ENCODE results near the gene CATSPERD.
"Not testable (repeated sequence)": the region's sequence is repeated elsewhere in the genome, so short reads cannot be mapped to it uniquely, and the experiment has no call there.

The CATSPERD gene

GRCh38 chr19:5738423-5738822 lies 18.0 kb downstream of the CATSPERD start:
- H3K36me3 ChIP-seq (ENCODE audit: control insufficient read depth, insufficient read depth, low read length) = no peaks in the 10 kb centered on the region
- H3K4me3 ChIP-seq (ENCODE audit: low read length) = no peak overlapping the region
- H3K27ac ChIP-seq (ENCODE audit: low read depth, low read length) = no peak overlapping the region

GRCh38 chr19:5742051-5742450 lies 21.6 kb downstream of the CATSPERD start:
- Histone ChIP-seq H3K36me3 (ENCODE audit: control insufficient read depth, insufficient read depth, low read length) (no peaks in the 10 kb centered on the region), H3K27me3 (ENCODE audit: control insufficient read depth, insufficient read depth, low read length) (no peaks in the 10 kb centered on the region), H3K4me1 (ENCODE audit: control insufficient read depth, insufficient read depth, low read length) (no peaks in the 10 kb centered on the region), H3K4me3 (ENCODE audit: low read length) (no peak overlapping the region), H3K9ac (ENCODE audit: low read length) (no peak overlapping the region), H3K27ac (ENCODE audit: low read depth, low read length) (no peak overlapping the region)

More at GRCh38 chr19:5738423-5738822, 18.0 kb downstream of the CATSPERD start:
- H3K4me1 ChIP-seq (ENCODE audit: control insufficient read depth, insufficient read depth, low read length) = no peaks in the 10 kb centered on the region
- H3K9ac ChIP-seq (ENCODE audit: low read length) = no peak overlapping the region
- no peaks in the 10 kb centered on the region for H3K27me3 ChIP-seq (ENCODE audit: control insufficient read depth, insufficient read depth, low read length)

- Histone ChIP-seq H3K27ac (ENCODE audit: low read depth, low read length) (no peak overlapping the region), H3K4me1 (ENCODE audit: control insufficient read depth, insufficient read depth, low read length) (no peaks in the 10 kb centered on the region), H3K27me3 (ENCODE audit: control insufficient read depth, insufficient read depth, low read length) (no peaks in the 10 kb centered on the region), H3K36me3 (ENCODE audit: control insufficient read depth, insufficient read depth, low read length) (no peaks in the 10 kb centered on the region), H3K4me3 (ENCODE audit: low read length) (no peak overlapping the region), H3K9ac (ENCODE audit: low read length) (no peak overlapping the region)
Observed at GRCh38 chr19:5743630-5744029, 23.2 kb downstream of the CATSPERD start.

GRCh38 chr19:5744999-5745398 lies 24.6 kb downstream of the CATSPERD start:
- H3K27ac ChIP-seq (ENCODE audit: low read depth, low read length); H3K9ac ChIP-seq (ENCODE audit: low read length); H3K4me1 ChIP-seq (ENCODE audit: control insufficient read depth, insufficient read depth, low read length); H3K36me3 ChIP-seq (ENCODE audit: control insufficient read depth, insufficient read depth, low read length); H3K27me3 ChIP-seq (ENCODE audit: control insufficient read depth, insufficient read depth, low read length); H3K4me3 ChIP-seq (ENCODE audit: low read length): not testable (repeated sequence)

GRCh38 chr19:5748920-5749319 lies 28.5 kb downstream of the CATSPERD start:
- not testable (repeated sequence) for H3K27ac ChIP-seq (ENCODE audit: low read depth, low read length); H3K4me3 ChIP-seq (ENCODE audit: low read length); H3K9ac ChIP-seq (ENCODE audit: low read length); H3K27me3 ChIP-seq (ENCODE audit: control insufficient read depth, insufficient read depth, low read length); H3K4me1 ChIP-seq (ENCODE audit: control insufficient read depth, insufficient read depth, low read length); H3K36me3 ChIP-seq (ENCODE audit: control insufficient read depth, insufficient read depth, low read length)

GRCh38 chr19:5749505-5749904 lies 29.1 kb downstream of the CATSPERD start:
- Histone ChIP-seq H3K4me1 (ENCODE audit: control insufficient read depth, insufficient read depth, low read length) (no peaks in the 10 kb centered on the region), H3K9ac (ENCODE audit: low read length) (no peak overlapping the region), H3K4me3 (ENCODE audit: low read length) (no peak overlapping the region), H3K27me3 (ENCODE audit: control insufficient read depth, insufficient read depth, low read length) (no peaks in the 10 kb centered on the region), H3K27ac (ENCODE audit: low read depth, low read length) (no peak overlapping the region), H3K36me3 (ENCODE audit: control insufficient read depth, insufficient read depth, low read length) (no peaks in the 10 kb centered on the region)

GRCh38 chr19:5751709-5752108 lies 31.3 kb downstream of the CATSPERD start:
- Histone ChIP-seq H3K36me3 (ENCODE audit: control insufficient read depth, insufficient read depth, low read length) (no peaks in the 10 kb centered on the region), H3K4me1 (ENCODE audit: control insufficient read depth, insufficient read depth, low read length) (no peaks in the 10 kb centered on the region), H3K9ac (ENCODE audit: low read length) (no peak overlapping the region), H3K4me3 (ENCODE audit: low read length) (no peak overlapping the region), H3K27me3 (ENCODE audit: control insufficient read depth, insufficient read depth, low read length) (no peaks in the 10 kb centered on the region), H3K27ac (ENCODE audit: low read depth, low read length) (no peak overlapping the region)

GRCh38 chr19:5753743-5754142 lies 33.3 kb downstream of the CATSPERD start:
- H3K36me3 ChIP-seq (ENCODE audit: control insufficient read depth, insufficient read depth, low read length) = no peaks in the 10 kb centered on the region
- no peak overlapping the region for H3K4me3 ChIP-seq (ENCODE audit: low read length)
- no peak overlapping the region for H3K27ac ChIP-seq (ENCODE audit: low read depth, low read length)
- no peaks in the 10 kb centered on the region for H3K27me3 ChIP-seq (ENCODE audit: control insufficient read depth, insufficient read depth, low read length)
- H3K4me1 ChIP-seq (ENCODE audit: control insufficient read depth, insufficient read depth, low read length) = no peaks in the 10 kb centered on the region
- H3K9ac ChIP-seq (ENCODE audit: low read length) = no peak overlapping the region

- Histone ChIP-seq H3K4me3 (ENCODE audit: low read length) (no peak overlapping the region), H3K36me3 (ENCODE audit: control insufficient read depth, insufficient read depth, low read length) (no peaks in the 10 kb centered on the region), H3K27ac (ENCODE audit: low read depth, low read length) (no peak overlapping the region), H3K4me1 (ENCODE audit: control insufficient read depth, insufficient read depth, low read length) (no peaks in the 10 kb centered on the region), H3K27me3 (ENCODE audit: control insufficient read depth, insufficient read depth, low read length) (no peaks in the 10 kb centered on the region), H3K9ac (ENCODE audit: low read length) (no peak overlapping the region)
Observed at GRCh38 chr19:5762608-5763217, 42.3 kb downstream of the CATSPERD start.

- Histone ChIP-seq H3K27me3 (ENCODE audit: control insufficient read depth, insufficient read depth, low read length) (no peaks in the 10 kb centered on the region), H3K4me3 (ENCODE audit: low read length) (no peak overlapping the region), H3K4me1 (ENCODE audit: control insufficient read depth, insufficient read depth, low read length) (no peaks in the 10 kb centered on the region)
Observed at GRCh38 chr19:5765220-5765619, 44.8 kb downstream of the CATSPERD start.

GRCh38 chr19:5767949-5768348 lies 47.5 kb downstream of the CATSPERD start:
- no peak overlapping the region for H3K4me3 ChIP-seq (ENCODE audit: low read length)
- no peak overlapping the region for H3K27ac ChIP-seq (ENCODE audit: low read depth, low read length)
- no peaks in the 10 kb centered on the region for H3K27me3 ChIP-seq (ENCODE audit: control insufficient read depth, insufficient read depth, low read length)
- H3K36me3 ChIP-seq (ENCODE audit: control insufficient read depth, insufficient read depth, low read length) = no peaks in the 10 kb centered on the region
- H3K4me1 ChIP-seq (ENCODE audit: control insufficient read depth, insufficient read depth, low read length) = no peaks in the 10 kb centered on the region
- no peak overlapping the region for H3K9ac ChIP-seq (ENCODE audit: low read length)

More at GRCh38 chr19:5765220-5765619, 44.8 kb downstream of the CATSPERD start:
- no peak overlapping the region for H3K27ac ChIP-seq (ENCODE audit: low read depth, low read length)
- no peak overlapping the region for H3K9ac ChIP-seq (ENCODE audit: low read length)
- H3K36me3 ChIP-seq (ENCODE audit: control insufficient read depth, insufficient read depth, low read length) = no peaks in the 10 kb centered on the region

- Histone ChIP-seq H3K4me1 (ENCODE audit: control insufficient read depth, insufficient read depth, low read length) (no peaks in the 10 kb centered on the region), H3K9ac (ENCODE audit: low read length) (no peak overlapping the region), H3K36me3 (ENCODE audit: control insufficient read depth, insufficient read depth, low read length) (no peaks in the 10 kb centered on the region), H3K27ac (ENCODE audit: low read depth, low read length) (no peak overlapping the region), H3K27me3 (ENCODE audit: control insufficient read depth, insufficient read depth, low read length) (no peaks in the 10 kb centered on the region), H3K4me3 (ENCODE audit: low read length) (no peak overlapping the region)
Observed at GRCh38 chr19:5772416-5772815, 52.0 kb downstream of the CATSPERD start.

- Histone ChIP-seq H3K36me3 (ENCODE audit: control insufficient read depth, insufficient read depth, low read length) (no peaks in the 10 kb centered on the region), H3K4me3 (ENCODE audit: low read length) (no peak overlapping the region), H3K27me3 (ENCODE audit: control insufficient read depth, insufficient read depth, low read length) (no peaks in the 10 kb centered on the region), H3K4me1 (ENCODE audit: control insufficient read depth, insufficient read depth, low read length) (no peaks in the 10 kb centered on the region), H3K9ac (ENCODE audit: low read length) (no peak overlapping the region), H3K27ac (ENCODE audit: low read depth, low read length) (no peak overlapping the region)
Observed at GRCh38 chr19:5773276-5773675, 52.8 kb downstream of the CATSPERD start.
